Panc1 (cell line): ENCODE measurements around the gene HNRNPR. TPM values are rescaled to one million over a fixed set of nuclear protein-coding genes. Genes with fewer than 3 reads are reported as not detected.
"Not testable (repeated sequence)": the region's sequence is repeated elsewhere in the genome, so short reads cannot be mapped to it uniquely, and the experiment has no call there.

Experiments used
- ATAC-seq: fragments of 200-7000 bp; cut with Tn5 transposase; 2 replicates; pipeline ENCODE4 v1.9.1; 2020; ENCODE audit warnings: mild to moderate bottlenecking, moderate library complexity
- BruUV-seq: library from RNA; stranded (reverse); fragments of 400-500 nt; replicated peaks from 2 replicates; lab custom pipeline; 2021; lab: Mats Ljungman, UMichigan
- CTCF ChIA-PET: fragments of 300-600 bp; sonication (Branson Sonifier 250); formaldehyde crosslinking; loops from one replicate; lab custom pipeline; 2022; ENCODE audit warnings: antibody characterized with exemption; lab: Charles Lee
- POLR2A ChIA-PET: fragments of 300-600 bp; sonication (Branson Sonifier 250); formaldehyde crosslinking; loops from one replicate; lab custom pipeline; 2022; ENCODE audit warnings: antibody characterized with exemption; lab: Charles Lee
- DNase-seq: peaks from one replicate; pipeline ENCODE4 v3.0.0-alpha.2; 2010; ENCODE audit warnings: low read depth, low spot score
- H3K27ac ChIP-seq: 2 replicates; pipeline ENCODE4 v1.5.1; 2011; ENCODE audit warnings: mild to moderate bottlenecking, low read length, inconsistent platforms
- H3K27me3 ChIP-seq: fragments of 200-500 bp; sonication (Bioruptor generic); 2 replicates; pipeline ENCODE4 v1.6.0; 2014; ENCODE audit warnings: low read length, inconsistent platforms; ENCODE audit not compliant: control insufficient read depth, insufficient read depth
- H3K36me3 ChIP-seq: fragments of 200-500 bp; sonication (Bioruptor generic); 2 replicates; pipeline ENCODE4 v1.5.1; 2014; ENCODE audit warnings: inconsistent platforms, mild to moderate bottlenecking, low read length, moderate library complexity; ENCODE audit not compliant: control insufficient read depth, insufficient read depth
- H3K4me1 ChIP-seq: 2 replicates; pipeline ENCODE4 v1.5.1; 2011; ENCODE audit warnings: inconsistent platforms, mild to moderate bottlenecking, low read length, moderate library complexity; ENCODE audit not compliant: control insufficient read depth, insufficient read depth
- H3K4me3 ChIP-seq, 2 experiments: 2 replicates each; pipeline ENCODE4 v1.5.1; 2011 to 2012; ENCODE audit warnings: low read depth in 2 of 2, low read length in 2 of 2, mild to moderate bottlenecking in 2 of 2, inconsistent platforms in 1 of 2, moderate library complexity in 1 of 2
- H3K9me3 ChIP-seq: fragments of 200-500 bp; sonication (Bioruptor generic); 2 replicates; pipeline ENCODE4 v1.5.1; 2014; ENCODE audit warnings: low read depth, mild to moderate bottlenecking, inconsistent platforms, low read length, moderate library complexity; ENCODE audit not compliant: control insufficient read depth, insufficient read depth
- POLR2AphosphoS5 ChIP-seq: IDR thresholded peaks from 2 replicates; pipeline ENCODE4 v1.6.1; 2012; ENCODE audit warnings: mild to moderate bottlenecking, low read depth, low read length, moderate library complexity
- SIN3A ChIP-seq: IDR thresholded peaks from 2 replicates; pipeline ENCODE4 v1.6.1; 2012; ENCODE audit warnings: low read depth, mild to moderate bottlenecking, low read length, moderate library complexity, borderline replicate concordance; ENCODE audit not compliant: insufficient read depth
- TCF7L2 ChIP-seq: IDR thresholded peaks from 2 replicates; pipeline ENCODE4 v1.6.1; 2011; ENCODE audit warnings: mild to moderate bottlenecking, low read depth, low read length, inconsistent platforms
- in situ Hi-C: cut with HindIII; loops from 2 replicates; pipeline ENCODE4 v1.10.0; 2016; ENCODE audit warnings: low sequenced_read_pairs, low pct_unique_long_range_greater_than_20kb
- intact Hi-C: fragments of 100-400 bp; cut with micrococcal nuclease; formaldehyde crosslinking; loops from one replicate; pipeline ENCODE4 v1.10.0; 2022; ENCODE audit not compliant: unreplicated experiment
- total RNA-seq: library from RNA; stranded (reverse); gene quantifications from one replicate; pipeline ENCODE4 v1.2.1, GENCODE V29; 2021; ENCODE audit not compliant: unreplicated experiment
- TF ChIP-seq, protein P1 (sequence below), 2 experiments: IDR thresholded peaks; 2 replicates each; pipeline ENCODE4 v1.6.1; 2011 to 2012; ENCODE audit warnings: low read depth in 2 of 2, control low read depth in 1 of 2, low read length in 1 of 2, mild to moderate bottlenecking in 1 of 2, moderate library complexity in 1 of 2; ENCODE audit not compliant: insufficient read depth in 1 of 2
- TF ChIP-seq, protein P2 (sequence below): fragments of 450-650 bp; IDR thresholded peaks from 2 replicates; pipeline ENCODE4 v1.5.1; 2017; ENCODE audit warnings: mild to moderate bottlenecking

Gene HNRNPR
- total RNA-seq, 1 experiment from 2014 or later = 173 TPM

DNA sequence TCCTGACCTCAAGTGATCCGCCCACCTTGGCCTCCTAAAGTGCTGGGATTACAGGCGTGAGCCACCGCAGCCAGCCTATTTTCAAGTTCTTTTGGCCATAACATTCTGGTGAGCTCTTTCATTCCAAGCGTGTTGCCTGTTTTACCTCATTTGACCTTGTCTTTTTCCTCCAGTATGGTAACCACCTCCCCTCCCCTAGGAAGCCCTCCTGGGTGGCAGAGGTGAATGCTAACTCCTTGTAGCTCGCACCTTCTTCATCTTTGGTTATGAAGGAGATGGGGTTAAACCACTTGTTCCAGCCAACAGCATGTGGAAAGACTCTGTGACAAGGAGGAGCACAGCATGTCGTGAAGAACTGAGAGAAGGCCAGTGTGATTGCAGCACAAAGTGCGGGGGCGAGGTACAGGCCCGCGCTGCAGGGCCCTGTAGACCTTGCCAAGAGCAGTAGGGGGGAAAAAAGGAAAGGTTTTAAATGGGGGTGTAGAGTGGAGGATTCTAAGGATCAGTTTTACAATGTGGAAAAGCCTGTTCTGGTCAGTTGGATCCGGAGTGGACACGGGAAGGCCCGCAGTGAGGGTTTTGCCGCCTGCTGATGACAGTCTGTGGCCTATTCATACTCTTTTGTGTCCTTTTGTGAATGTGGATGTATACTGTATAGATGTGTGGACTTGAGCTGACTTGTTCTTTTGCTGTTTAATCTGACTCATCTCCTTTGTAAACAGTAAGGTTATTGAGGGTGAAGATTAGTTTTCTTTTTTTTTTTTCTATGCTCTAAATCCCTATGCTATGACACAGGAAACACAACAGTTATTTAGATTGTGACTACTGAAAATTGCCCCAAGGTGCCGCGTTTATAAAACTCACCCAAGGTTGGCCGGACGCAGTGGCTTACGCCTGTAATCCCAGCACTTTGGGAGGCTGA, 33.1 kb upstream of the HNRNPR start:
- H3K9me3 ChIP-seq = no peaks in the 10 kb centered on the region
- no peaks in the 10 kb centered on the region for H3K36me3 ChIP-seq
- H3K4me1 ChIP-seq = peaks cover 26% of the 10 kb centered on the region
- BruUV-seq = no TSS peak
- H3K4me3 ChIP-seq = peak overlapping the region in 1 of 2 experiments; percentile 2; a peak in 1 of 4 replicates
- 0 out of 2 replicates have a peak, but pooled peaks have one; percentile 66 for TF ChIP-seq POLR2AphosphoS5
- TF ChIP-seq, protein P1, sequence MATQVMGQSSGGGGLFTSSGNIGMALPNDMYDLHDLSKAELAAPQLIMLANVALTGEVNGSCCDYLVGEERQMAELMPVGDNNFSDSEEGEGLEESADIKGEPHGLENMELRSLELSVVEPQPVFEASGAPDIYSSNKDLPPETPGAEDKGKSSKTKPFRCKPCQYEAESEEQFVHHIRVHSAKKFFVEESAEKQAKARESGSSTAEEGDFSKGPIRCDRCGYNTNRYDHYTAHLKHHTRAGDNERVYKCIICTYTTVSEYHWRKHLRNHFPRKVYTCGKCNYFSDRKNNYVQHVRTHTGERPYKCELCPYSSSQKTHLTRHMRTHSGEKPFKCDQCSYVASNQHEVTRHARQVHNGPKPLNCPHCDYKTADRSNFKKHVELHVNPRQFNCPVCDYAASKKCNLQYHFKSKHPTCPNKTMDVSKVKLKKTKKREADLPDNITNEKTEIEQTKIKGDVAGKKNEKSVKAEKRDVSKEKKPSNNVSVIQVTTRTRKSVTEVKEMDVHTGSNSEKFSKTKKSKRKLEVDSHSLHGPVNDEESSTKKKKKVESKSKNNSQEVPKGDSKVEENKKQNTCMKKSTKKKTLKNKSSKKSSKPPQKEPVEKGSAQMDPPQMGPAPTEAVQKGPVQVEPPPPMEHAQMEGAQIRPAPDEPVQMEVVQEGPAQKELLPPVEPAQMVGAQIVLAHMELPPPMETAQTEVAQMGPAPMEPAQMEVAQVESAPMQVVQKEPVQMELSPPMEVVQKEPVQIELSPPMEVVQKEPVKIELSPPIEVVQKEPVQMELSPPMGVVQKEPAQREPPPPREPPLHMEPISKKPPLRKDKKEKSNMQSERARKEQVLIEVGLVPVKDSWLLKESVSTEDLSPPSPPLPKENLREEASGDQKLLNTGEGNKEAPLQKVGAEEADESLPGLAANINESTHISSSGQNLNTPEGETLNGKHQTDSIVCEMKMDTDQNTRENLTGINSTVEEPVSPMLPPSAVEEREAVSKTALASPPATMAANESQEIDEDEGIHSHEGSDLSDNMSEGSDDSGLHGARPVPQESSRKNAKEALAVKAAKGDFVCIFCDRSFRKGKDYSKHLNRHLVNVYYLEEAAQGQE (IDR thresholded peaks at IDR 0.05; ENCODE audit: insufficient read depth in 1 of 2, low read depth in 2 of 2, low read length in 1 of 2) = no peak
- no peaks in the 10 kb centered on the region for H3K27me3 ChIP-seq
- peak; percentile 94 for ATAC-seq
- CTCF ChIA-PET = interaction anchor here (0.6 kb wide), 1 partner anchor 26 kb away, joined by 10 read pairs; no protein-coding TSS in a partner anchor
- peak; percentile 98 for DNase-seq
- POLR2A ChIA-PET = no interaction called here
- peak overlapping the region; percentile 89 for H3K27ac ChIP-seq
- intact Hi-C loops = no loop called here
- in situ Hi-C loops = no loop called here

DNA sequence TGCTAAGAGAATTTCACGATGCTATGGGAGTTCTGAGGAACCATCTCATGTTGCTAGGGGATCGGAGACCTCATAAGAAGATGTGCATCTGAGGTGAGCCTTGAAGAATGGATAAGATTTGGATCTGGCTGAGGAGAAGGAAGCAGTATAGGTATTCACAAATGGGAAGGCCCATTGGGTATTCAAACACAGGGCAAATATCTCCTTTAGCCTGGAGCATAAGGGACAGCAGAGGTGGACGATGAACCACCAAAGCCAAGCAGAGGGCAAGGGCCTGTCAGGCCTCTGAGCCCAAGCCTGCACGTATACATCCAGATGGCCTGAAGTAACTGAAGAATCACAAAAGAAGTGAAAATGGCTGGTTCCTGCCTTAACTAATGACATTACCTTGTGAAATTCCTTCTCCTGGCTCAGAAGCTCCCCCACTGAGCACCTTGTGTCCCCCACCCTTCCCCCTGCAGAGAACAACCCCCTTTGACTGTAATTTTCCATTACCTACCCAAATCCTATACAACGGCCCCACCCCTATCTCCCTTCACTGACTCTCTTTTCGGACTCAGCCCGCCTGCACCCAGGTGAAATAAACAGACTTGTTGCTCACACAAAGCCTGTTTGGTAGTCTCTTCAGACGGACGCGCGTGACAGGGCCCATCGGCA, 30.1 kb upstream of the HNRNPR start:
- peak overlapping the region; percentile 56; the same call in 1 of the 2 replicates for H3K27ac ChIP-seq
- CTCF ChIA-PET = interaction anchor here (0.5 kb wide), 1 partner anchor 24 kb away, joined by 3 read pairs; no protein-coding TSS in a partner anchor
- DNase-seq, H3K4me3 ChIP-seq, ATAC-seq, H3K36me3 ChIP-seq, H3K9me3 ChIP-seq, intact Hi-C loops, BruUV-seq, POLR2A ChIA-PET, in situ Hi-C loops, H3K27me3 ChIP-seq: not testable (repeated sequence)
- H3K4me1 ChIP-seq = peaks cover 50% of the 10 kb centered on the region

DNA sequence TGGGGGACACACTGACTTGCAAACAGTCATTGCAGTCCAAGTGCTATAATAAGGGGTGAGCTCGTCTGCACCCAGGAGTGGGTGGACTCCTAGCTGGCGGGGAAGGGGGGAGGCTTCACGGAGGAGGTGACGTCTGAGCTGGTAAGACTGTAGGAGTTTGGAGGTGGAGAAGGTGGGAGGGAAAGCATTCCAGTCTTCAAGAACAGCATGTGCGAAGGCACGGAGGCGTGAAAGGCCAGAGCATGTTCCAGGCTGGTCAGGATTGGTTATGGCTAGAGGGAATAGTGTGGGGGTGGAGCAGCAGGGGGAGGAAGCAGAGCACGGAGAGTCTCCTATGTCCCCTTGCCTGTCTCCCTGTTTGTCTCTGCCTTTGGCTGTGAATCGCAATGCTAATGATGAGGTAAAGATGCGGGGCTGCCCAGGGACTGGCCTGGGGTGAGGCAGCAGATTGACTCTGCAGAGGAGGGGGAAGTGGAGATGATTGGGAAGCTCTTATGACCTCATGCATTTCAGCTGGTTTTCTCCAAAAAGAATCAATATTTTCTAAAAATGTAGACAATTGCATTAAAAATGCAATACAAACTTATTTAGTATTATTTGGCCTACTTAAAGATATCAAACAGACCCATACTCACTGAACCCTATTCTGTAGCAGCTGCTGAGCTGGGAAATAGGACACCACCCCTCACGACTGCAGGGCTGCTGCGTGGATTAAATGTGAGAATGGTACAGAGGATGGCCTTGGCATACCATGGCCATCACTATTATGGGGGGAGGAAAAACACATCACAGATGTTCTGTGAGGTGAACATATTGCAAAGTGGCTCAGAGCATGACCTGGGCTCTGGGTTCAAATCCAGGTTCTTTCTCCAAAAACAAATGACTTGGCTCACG, 28.1 kb upstream of the HNRNPR start:
- no peaks in the 10 kb centered on the region for H3K27me3 ChIP-seq
- H3K27ac ChIP-seq = peak overlapping the region; percentile 99
- no peaks in the 10 kb centered on the region; the same call in 1 of the 2 replicates for H3K36me3 ChIP-seq
- CTCF ChIA-PET = interaction anchor here (0.5 kb wide), 1 partner anchor 169 kb away, joined by 3 read pairs; no protein-coding TSS in a partner anchor
- BruUV-seq = no TSS peak
- H3K4me1 ChIP-seq = peaks cover 48% of the 10 kb centered on the region
- TF ChIP-seq SIN3A = no peak
- TF ChIP-seq, protein P1 (IDR thresholded peaks at IDR 0.05; ENCODE audit: insufficient read depth in 1 of 2, low read depth in 2 of 2, low read length in 1 of 2) = no peak
- TF ChIP-seq, protein P2, sequence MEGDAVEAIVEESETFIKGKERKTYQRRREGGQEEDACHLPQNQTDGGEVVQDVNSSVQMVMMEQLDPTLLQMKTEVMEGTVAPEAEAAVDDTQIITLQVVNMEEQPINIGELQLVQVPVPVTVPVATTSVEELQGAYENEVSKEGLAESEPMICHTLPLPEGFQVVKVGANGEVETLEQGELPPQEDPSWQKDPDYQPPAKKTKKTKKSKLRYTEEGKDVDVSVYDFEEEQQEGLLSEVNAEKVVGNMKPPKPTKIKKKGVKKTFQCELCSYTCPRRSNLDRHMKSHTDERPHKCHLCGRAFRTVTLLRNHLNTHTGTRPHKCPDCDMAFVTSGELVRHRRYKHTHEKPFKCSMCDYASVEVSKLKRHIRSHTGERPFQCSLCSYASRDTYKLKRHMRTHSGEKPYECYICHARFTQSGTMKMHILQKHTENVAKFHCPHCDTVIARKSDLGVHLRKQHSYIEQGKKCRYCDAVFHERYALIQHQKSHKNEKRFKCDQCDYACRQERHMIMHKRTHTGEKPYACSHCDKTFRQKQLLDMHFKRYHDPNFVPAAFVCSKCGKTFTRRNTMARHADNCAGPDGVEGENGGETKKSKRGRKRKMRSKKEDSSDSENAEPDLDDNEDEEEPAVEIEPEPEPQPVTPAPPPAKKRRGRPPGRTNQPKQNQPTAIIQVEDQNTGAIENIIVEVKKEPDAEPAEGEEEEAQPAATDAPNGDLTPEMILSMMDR = no peak
- no peak for TF ChIP-seq POLR2AphosphoS5
- TF ChIP-seq TCF7L2 = no peak
- intact Hi-C loops = no loop called here
- POLR2A ChIA-PET = no interaction called here
- in situ Hi-C loops = no loop called here
- no peak for DNase-seq
- no peak overlapping the region for H3K4me3 ChIP-seq
- no peak for ATAC-seq
- H3K9me3 ChIP-seq = no peaks in the 10 kb centered on the region; the same call in 1 of the 2 replicates
